Limb (tissue), 2 donors: ENCODE data around the gene GEMIN7.
"Not testable (repeated sequence)": the region's sequence is repeated elsewhere in the genome, so short reads cannot be mapped to it uniquely, and the experiment has no call there.

Experiments used
- DNase-seq, 2 donors: peaks; one replicate each; pipeline ENCODE4 v3.0.0-alpha.2; 2016; ENCODE audit errors: extremely low spot score in 2 of 2

The GEMIN7 gene

DNA sequence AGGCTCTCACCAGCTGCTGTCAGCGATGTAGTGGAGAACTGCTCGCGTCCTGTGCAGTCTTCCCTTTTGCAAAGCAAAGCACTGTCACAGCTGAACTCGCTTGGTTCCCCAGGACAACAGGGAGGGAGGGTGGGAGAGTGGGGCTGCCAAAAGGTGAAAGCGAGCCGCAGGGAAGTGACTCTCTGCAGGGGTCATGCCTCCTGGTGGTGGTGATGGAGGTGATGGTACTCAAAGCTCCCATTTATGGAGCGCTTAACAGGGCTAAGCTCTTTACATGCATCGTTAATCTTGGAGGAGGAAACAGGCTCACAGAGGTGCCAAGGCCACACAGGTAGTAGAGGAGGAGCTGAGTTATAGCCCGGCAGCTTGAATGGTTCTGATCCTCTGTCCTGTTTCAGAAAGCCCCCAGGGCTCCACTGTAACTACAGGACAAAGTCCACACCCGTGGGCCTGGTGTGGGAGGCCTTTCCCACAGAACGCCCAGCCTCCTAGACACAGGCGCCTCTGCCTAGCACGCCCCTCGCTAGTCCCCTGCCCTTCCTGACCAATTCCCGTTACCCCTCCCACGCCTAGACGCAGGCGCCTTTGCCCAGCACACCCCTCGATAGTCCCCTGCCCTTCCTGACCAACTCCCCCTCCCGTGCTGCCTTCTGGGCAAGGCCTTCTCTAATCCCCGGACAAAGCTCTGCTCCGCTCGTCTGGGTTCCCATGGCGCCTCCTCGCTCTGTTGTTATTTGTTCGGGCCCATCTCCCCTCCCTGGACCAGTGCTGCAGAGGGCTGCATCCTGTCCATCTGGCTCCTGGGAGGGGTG lies 24.7 kb downstream of the GEMIN7 start:
- no peak for DNase-seq

DNA sequence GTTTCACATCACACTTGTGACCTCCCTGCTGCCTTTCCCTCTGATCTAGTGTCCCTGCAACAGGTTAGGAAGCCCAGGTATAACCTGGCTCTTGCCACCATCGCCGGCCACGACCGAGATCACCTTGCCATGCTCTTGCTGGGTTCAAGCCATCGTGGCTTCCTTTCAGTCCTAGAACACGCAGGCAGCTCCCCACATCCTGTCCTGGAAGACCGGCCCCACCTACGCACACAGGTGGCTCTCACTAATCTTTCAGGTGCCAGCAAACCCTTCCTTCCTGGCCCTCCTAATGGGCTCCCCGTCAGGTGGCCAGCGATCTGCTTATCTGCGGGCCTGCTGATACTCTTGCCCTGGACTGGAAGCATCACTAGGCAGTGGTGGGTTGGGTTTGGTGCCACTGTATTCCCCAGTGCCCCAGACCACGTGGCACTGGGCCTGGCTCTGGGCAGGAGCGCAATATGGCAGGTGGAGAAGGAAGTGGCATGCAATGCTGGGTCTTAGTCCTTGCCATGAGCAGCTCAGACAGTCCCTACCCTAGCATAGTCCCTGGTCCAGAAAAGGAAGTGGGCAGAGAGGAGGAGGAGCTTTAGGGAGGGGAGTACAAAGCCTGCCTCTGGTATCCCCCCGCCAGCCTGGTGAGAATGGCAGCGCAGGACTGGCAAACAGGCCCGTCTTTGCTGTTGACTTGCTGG lies 25.7 kb downstream of the GEMIN7 start:
- DNase-seq = no peak

DNA sequence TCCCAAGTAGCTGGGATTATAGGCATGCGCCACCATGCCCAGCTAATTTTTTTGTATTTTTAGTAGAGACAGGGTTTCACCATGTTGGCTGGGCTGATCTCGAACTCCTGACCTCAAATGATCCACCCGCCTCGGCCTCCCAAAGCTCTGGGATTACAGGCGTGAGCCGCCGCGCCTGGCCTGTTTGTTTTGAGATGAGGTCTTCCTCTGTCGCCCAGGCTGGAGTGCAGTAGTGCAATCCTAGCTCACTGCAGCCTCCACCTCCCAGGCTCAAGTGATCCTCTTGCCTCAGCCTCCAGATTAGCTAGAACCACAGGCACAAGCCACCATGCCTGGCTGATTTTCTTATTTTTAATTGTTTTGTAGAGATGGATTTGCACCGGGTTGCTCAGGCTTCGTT lies 27.3 kb downstream of the GEMIN7 start:
- not testable (repeated sequence) for DNase-seq

DNA sequence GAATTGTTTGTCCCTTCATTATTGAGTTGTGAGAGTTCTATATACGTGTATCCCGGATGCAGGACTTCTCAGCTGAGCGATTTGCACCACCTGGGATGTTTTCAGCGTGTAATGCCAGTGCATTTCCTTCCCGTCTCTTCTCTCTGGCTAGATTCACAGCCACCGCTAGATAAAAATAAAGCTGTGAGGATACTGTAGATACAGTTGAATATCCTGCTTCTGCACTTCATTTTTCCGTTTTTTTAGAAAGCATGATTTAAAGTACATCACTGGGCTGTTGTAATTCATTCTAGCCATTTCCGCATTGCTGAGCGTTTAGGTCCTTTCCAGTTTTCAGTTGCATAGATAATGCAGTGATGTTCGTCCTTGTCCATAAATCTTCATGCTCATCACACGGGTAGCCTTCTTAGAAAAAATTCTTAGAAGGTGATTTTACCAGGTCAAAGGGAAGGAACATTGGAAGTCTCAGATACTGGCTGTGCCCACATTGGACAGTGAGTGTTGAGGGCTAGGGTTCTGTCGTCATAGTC lies 28.6 kb downstream of the GEMIN7 start:
- no peak for DNase-seq

DNA sequence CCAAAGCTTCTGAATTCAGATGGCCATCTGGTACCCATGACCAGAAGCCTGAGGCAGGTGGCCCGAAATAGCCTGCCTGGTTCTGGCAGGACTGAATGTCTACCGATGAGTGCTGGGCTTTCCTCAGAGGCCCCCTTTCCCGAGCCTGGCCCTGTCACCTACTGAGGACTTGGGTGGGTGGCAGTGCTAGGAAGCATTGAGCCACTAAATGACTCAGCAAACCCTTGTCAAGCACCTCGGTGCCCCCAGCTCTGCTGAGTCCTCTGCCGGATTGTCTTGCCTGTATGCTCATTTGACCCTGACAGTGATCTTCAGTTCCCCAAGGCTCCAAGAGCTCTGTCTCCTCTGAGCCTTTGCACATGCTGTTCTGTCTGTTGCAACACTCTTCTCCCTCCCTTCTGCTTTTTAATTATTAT lies 31.8 kb downstream of the GEMIN7 start:
- no peak for DNase-seq

DNA sequence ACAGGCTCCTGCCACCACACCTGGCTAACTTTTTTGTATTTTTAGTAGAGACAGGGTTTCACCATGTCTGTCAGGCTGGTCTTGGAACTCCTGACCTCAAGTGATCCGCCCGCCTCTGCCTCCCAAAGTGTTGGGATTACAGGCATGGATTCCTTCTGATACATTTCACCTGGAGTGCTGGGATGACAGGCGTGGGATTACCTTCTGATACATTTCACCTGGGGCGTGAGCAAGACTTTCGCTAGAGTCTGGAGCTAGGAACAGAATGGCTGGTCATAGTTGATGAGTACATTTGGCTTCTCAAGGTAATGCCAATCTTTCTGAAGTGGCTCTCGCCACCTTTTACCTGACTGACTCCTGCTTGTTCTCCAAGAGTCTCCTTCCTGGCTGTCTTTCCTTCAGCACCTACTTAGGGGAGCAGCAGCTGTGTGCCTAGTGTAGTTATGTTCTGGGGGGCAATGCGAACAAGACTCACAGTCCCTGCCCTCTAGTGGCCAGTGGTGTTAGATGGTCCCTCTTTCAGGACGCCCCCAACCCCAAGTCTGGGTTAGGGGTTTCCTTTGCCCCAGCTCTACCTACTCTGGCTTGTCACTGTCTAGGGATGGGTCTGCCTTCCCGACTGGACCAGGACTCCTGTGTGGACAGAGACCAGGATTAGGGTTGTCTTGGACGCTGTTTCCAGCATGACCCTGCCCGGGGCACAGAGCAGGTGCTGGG lies 33.2 kb downstream of the GEMIN7 start:
- DNase-seq = no peak

DNA sequence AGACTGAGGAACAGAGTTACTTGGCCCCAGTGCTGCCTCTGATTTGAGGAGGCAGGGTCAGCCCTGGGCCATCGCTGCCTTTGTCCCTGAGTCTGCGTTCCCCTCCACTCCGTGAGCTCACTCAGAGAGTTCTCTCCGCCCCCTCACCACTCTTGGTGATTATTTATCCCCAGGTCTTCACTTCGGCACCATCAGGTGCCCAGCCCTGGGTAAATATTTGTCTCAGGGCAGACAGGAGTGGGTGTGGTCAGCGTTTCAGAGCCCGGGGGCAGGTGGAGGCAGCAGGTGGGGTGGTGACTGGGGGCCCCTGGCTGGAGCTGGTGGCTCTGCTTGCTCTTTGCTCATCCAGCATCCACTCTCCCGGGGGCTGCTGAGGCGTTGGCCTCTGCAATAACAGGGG lies 34.6 kb downstream of the GEMIN7 start:
- no peak for DNase-seq

DNA sequence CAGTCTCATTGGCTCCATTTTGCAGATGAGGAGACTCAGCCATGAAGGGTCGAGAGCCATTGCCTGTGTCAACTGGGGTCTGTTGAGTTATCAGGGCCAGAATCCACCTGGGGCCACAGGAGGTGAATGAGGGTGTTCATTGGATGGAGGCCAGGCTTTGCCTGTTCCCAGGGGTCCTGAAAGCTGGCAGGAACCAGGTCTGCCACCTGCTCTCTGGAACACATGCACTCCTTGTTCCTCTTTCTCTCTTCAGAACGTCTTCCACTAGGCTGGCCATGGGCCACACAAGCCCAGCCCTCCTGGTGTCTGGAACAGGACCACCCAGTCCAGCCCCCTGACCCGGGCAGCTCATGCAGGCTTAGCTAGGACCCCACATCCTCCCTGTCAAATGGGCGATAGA lies 35.1 kb downstream of the GEMIN7 start:
- no peak for DNase-seq

DNA sequence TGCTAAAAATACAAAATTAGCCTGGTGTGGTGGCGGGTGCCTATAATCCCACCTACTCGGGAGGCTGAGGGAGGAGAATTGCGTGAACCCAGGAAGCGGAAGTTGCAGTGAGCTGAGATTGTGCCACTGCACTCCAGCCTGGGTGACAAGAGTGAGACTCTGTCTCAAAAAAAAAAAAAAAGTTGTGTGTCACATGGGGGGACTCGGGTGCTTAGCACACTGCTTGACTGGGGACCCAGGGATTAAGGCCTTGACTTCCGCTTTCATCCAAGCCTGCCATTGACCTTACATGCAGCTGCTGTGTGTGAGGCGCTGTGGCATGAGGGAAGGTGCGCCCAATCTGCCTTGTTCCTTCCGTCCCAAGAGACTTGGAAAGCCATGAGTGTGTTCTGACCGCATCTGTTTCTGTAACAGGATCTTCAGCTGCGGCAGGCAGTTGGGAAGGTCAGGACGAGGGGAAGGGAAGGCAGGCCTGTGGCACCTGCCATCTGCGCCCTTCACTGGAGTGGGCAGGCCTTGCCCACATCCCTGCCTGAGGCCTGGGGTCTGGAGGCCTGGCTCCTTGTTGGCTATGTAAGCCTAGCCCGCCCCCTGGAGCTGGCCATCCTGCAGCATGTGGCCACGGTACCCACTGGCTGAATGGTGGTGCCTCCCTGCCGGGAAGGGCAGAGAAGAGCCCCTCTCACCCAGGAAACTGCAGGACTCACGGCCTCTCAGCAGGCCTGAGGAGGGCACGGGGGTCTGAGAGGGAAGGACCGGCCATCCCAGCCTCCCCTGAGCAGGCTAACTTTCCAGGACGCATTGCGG lies 37.0 kb downstream of the GEMIN7 start:
- DNase-seq = no peak

DNA sequence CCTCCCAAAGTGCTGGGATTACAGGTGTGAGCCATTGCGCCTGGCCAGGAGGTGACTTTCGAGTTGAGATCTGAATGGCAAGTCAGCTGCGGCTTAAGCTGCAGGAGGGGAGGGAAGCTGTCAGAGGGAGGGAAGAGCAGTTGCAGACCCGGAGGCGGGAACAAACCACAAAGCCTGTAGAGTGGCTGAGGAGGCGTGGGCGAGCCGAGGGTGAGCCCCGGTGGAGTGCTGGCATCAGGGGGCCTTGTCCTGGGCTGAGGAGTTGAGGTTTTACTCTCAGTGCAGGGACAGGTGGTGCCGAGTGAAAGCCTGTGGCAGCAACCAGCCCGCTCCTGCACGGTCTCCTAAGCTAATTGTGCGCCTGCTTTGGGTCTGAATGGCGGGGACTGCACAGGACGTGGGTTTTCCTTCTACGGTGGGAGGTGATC lies 38.1 kb downstream of the GEMIN7 start:
- DNase-seq = no peak

DNA sequence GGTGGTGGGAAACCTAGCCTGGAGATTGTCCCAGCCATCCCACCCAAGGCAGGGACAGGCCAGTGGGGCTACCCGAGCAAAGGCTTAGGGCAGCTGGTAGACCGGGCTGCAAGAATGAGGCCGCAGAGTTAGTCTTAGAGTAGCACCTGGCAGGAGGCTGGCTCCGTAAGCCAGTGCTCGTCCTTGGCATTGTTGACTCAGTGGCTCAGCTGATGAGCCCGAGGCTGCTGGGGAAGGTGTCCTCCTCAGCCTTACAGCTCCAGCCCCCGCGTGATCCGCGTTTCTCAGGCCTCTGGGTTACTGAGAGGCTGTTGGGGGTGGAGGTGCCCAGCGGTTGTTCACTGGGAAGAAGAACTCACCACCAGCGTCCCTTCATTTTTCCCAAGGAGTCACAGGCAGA lies 38.6 kb downstream of the GEMIN7 start:
- no peak for DNase-seq

DNA sequence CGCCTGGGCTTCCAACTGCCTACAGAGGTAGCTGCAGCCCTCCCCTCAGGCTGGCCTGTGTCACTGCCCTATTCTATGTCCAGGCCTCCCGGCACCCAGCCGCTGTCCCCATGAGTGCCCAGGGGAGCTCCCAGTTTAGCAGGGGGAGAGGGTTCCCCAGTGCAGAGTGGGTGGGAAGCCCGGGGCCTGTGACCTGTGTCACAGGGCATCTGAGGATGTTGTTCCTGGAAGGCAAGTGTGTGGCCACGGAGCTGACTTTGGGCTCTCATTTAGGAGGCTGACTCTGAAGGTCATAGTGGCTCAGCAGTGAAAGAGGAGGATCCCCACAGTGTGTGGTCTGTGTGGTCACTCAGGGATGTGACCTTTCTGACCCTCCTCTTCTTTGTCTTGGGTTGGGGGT lies 39.0 kb downstream of the GEMIN7 start:
- DNase-seq = no peak

DNA sequence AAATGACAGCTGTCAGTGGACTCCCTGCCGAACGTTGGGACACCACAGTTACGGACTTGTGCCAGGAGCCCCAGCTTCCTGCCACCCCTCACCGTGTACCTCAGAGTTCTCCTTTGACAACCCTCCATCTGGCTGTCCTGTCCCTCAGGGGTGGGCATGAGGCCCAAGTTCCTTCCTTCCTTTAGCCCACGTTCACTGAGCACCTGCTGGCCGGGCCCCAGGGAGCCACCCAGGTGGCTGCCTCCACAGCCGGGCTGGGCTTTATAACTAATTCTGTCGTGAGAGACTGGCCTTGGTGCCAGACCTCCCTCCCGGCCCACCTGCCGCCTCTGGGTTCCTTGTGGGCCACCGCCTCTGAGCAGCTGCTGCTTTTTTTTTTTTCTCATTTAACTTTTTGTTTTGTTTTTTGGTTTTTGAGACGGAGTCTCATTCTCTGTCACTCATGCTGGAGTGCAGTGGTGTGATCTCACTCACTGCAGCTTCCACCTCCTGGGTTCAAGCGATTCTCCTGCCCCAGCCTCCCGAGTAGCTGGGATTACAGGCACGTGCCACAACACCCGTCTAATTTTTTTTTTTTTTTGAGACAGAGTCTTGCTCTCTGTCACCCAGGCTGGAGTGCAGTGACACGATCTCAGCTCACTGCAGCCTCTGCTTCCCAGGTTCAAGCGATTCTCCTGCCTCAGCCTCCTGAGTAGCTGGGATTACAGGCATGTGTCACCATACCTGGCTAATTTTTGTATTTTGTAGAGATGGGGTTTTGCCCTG lies 39.7 kb downstream of the GEMIN7 start:
- not testable (repeated sequence) for DNase-seq

DNA sequence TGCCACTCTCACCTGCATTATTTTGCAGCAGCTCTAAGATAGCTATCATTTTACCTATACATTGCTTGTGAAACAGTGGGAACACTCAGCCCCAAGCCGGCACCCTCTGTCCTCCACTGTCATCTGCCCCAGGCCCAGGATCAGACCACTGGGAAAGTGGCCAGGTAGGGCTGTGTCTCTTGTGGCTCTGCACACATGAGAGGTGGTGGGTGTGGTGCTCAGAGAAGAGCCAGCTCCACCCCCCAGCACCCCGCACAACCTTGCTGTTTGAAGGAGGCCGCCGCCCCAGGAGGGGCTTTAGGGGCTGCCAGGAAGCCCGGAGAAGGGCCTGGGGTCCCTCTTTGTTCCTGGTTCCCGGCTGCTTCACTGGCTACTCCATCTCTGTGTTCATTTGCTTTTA lies 40.5 kb downstream of the GEMIN7 start:
- no peak for DNase-seq

DNA sequence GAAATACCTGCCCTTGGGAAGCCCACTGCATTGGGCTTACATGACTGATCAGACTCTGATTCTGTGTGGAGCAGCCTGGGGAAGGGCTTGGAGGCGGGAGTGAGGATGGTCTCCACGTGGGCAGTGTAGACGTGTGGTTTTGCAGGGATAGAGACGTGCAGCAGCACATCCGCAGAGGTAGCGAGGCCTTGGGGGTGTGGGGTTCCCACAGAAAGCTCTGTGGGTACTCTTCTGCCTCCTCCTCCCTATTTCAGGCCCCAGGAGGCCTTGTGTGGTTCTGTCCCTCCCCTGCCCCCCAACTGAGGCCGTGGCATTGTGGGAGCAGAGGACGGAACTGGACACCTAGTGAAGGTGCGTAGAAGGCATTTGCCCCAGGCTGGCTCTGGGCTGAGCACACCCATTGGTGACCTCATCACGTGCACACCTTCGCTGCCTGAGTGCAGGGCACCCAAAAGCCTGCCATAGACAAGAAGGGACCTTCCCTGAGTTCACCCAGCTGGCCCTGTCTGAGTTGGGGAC lies 42.8 kb downstream of the GEMIN7 start:
- DNase-seq = no peak

DNA sequence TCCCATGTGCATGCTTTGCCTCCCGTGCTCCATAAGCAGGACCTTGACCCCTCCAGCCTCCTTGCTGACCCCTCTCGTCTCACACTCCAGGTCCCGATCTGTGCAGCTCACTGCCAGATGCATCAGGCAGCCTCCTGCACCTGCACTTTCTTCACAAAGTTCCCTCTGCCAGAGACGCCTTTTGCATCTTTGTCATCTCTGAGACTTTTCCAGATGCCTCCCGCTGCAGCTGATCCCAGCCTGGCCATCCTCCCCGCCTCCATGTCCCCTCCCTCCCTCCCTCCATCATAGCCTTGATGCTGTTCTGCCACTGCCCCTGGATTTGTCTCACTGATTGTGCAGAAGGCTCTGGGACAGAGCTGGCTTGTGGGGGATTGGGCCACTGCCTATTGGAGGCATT lies 43.8 kb downstream of the GEMIN7 start:
- no peak for DNase-seq

DNA sequence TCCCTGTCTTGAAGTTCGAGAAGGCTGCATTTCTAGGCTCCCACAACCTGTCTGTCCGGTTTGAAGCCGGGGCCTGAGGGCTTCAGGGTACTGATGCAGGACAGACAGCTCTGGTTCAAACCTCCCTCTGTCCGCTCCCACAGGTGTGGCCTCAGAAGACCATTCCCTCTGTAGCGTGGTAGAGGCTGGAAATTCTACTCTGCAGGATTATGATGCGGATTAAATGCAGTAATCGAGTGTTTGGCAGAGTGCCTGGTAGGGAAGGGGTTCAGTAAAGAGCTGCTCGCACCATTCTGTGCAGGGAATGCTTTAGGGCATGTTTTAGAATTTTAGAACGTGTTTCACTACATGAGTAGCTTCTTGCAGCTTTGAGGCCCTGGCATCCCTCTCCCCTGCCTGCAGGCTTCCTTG lies 44.4 kb downstream of the GEMIN7 start:
- DNase-seq = no peak

DNA sequence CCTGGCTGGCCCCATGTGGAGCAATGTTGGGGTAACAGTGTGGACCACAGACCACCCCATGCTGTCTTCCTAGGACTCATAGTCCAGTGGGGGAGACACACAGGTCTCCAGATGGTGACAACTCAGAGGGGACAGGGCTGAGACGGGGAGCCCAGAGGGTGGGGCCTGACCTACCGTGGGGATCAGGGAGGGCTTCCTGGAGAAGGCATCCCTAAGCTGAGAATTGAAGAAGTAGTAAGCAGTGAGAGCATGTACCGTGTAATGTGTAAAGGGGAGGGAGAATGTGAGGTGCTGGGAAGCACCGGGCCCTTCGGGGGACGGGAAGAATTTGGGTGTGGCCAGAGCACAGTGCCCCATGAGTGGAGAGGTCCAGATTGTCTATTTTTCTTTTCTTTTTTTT lies 45.0 kb downstream of the GEMIN7 start:
- no peak for DNase-seq

DNA sequence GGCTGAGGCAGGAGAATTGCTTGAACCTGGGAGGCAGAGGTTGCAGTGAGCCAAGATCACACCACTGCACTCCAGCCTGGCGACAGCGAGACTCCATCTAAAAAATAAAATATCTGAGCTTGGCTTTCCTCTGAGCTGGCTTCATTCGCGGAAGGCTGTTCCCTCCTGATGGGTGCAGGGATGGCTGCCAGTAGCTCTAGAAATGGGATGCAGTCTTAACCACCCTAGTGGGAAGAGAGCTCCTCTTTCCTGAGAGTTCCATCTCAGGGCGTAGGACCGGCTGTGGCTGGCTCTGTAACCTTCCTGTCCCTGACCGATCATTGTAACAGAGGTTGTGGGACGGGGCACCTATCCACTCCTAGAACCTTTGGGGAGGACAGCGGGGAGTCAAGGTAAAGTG lies 46.3 kb downstream of the GEMIN7 start:
- DNase-seq = no peak

DNA sequence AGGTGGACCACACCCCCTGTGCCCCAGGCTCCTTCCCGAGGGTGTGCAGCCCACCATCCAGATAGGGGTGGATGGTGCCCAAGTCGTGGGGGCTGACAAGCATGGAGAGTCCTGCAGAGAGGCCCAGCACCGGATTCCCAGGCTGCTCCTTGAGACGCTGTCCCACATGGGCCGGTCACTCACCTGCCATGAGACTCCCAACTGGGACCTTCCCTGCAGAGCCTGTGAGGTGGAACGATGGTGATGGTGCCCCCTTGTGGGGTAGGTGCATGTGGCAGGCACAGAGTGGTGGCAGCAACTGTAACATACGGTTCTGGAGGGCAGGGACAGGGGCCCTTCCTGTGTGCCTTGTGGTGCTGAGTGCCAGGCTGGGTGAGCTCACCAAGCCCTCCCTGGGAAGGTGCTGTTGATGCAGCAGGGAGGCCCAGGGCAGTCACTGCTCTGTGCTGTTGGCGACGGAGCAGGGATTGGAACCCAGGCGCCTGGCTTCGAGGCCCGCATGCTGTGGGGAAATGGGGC lies 47.0 kb downstream of the GEMIN7 start:
- DNase-seq = no peak
